ENCODE measurements around the gene SMTNL2.

DNA sequence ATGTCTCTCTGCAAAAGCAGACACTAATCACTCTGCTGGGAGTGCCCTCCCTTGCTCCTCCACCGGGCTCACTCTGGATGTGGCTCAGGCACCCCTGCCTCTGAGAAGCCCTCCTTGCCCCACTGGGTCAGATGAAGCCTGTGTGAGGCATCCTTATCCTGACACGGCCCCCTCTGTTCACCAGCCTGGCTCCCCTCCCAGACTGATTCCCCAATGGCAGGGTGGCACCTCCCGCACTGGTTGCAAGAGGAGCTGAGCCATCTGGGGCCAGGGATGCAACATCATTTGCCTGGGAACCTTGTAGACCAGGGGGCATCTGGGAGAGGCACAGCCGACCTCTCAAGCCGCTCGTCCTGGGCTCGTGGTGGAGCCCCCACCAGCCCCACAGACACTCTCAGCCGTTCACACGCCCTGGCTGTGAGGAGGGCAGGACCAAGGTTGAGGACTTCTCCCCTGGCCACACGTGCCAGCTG, 6.7 kb downstream of the SMTNL2 start:
- TF ChIP-seq, protein P1, sequence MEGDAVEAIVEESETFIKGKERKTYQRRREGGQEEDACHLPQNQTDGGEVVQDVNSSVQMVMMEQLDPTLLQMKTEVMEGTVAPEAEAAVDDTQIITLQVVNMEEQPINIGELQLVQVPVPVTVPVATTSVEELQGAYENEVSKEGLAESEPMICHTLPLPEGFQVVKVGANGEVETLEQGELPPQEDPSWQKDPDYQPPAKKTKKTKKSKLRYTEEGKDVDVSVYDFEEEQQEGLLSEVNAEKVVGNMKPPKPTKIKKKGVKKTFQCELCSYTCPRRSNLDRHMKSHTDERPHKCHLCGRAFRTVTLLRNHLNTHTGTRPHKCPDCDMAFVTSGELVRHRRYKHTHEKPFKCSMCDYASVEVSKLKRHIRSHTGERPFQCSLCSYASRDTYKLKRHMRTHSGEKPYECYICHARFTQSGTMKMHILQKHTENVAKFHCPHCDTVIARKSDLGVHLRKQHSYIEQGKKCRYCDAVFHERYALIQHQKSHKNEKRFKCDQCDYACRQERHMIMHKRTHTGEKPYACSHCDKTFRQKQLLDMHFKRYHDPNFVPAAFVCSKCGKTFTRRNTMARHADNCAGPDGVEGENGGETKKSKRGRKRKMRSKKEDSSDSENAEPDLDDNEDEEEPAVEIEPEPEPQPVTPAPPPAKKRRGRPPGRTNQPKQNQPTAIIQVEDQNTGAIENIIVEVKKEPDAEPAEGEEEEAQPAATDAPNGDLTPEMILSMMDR (IDR thresholded peaks at IDR 0.05 in 2 of 3, conservative IDR thresholded peaks at IDR 0.05 in 1 of 3; ENCODE audit: insufficient read depth in 2 of 3, low read depth in 1 of 3, low read length in 3 of 3) = no peak
- TF ChIP-seq BDP1 (IDR thresholded peaks at IDR 0.05; ENCODE audit: insufficient read depth, insufficient read length) (no peak), DNMT1 (IDR thresholded peaks at IDR 0.05) (no peak), ZNF274 (IDR thresholded peaks at IDR 0.05; ENCODE audit: borderline replicate concordance, low read depth, low read length) (no peak), HLTF (IDR thresholded peaks at IDR 0.05) (no peak), ZFP30 (CRISPR knock-in tag; IDR thresholded peaks at IDR 0.05; ENCODE audit: borderline replicate concordance) (no peak), EP300 (IDR thresholded peaks at IDR 0.05; ENCODE audit: low read length) (no peak)
- TF ChIP-seq, protein P2, sequence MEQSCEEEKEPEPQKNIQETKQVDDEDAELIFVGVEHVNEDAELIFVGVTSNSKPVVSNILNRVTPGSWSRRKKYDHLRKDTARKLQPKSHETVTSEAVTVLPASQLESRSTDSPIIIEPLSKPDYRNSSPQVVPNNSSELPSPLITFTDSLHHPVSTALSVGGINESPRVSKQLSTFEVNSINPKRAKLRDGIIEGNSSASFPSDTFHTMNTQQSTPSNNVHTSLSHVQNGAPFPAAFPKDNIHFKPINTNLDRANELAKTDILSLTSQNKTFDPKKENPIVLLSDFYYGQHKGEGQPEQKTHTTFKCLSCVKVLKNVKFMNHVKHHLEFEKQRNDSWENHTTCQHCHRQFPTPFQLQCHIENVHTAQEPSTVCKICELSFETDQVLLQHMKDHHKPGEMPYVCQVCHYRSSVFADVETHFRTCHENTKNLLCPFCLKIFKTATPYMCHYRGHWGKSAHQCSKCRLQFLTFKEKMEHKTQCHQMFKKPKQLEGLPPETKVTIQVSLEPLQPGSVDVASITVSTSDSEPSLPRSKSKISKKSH (CRISPR knock-in tag; IDR thresholded peaks at IDR 0.05) = no peak
